Uterus (tissue), 4 donors: Measurements from ENCODE around the gene IFIT1B. TPM values are rescaled to one million over a fixed set of nuclear protein-coding genes. Genes with fewer than 3 reads are reported as not detected.
A peak's percentile ranks its signal among the peaks of the same experiment; 100 is the strongest.
"Not testable (repeated sequence)": the region's sequence is repeated elsewhere in the genome, so short reads cannot be mapped to it uniquely, and the experiment has no call there.

ENCODE experiments used
- DNase-seq, 2 donors: peaks; one replicate each; pipeline ENCODE4 v3.0.0-alpha.2; 2019 to 2020
- H3K27ac ChIP-seq, 2 donors: fragments of 200-600 bp; sonication (generic); 1 replicate in 1 of 2; 2 replicates in 1 of 2; pipeline ENCODE4 v1.5.1; 2016 to 2018
- H3K27me3 ChIP-seq, 2 donors: fragments of 200-600 bp; sonication (generic); one replicate each; pipeline ENCODE4 v1.5.1; 2018 to 2019; ENCODE audit warnings: control low read depth in 1 of 2
- H3K36me3 ChIP-seq, 2 donors: fragments of 200-600 bp; sonication (generic); one replicate each; pipeline ENCODE4 v1.5.1; 2019; ENCODE audit warnings: control low read depth in 1 of 2
- H3K4me1 ChIP-seq, 2 donors: fragments of 200-600 bp; sonication (generic); one replicate each; pipeline ENCODE4 v1.5.1; 2018 to 2019; ENCODE audit warnings: control low read depth in 1 of 2
- H3K4me3 ChIP-seq, 2 donors: fragments of 200-600 bp; sonication (generic); 1 replicate in 1 of 2; 2 replicates in 1 of 2; pipeline ENCODE4 v1.5.1; 2018 to 2019; ENCODE audit warnings: mild to moderate bottlenecking in 1 of 2
- H3K9me3 ChIP-seq, 2 donors: fragments of 200-600 bp; sonication (generic); one replicate each; pipeline ENCODE4 v1.5.1; 2019; ENCODE audit warnings: control low read depth in 1 of 2
- POLR2A ChIP-seq, 2 donors: fragments of 450-650 bp; IDR thresholded peaks; one replicate each; pipeline ENCODE4 v1.6.1; 2016; ENCODE audit warnings: antibody characterized with exemption in 2 of 2, mild to moderate bottlenecking in 1 of 2, moderate library complexity in 1 of 2
- intact Hi-C: fragments of 100-400 bp; cut with DNase I; formaldehyde crosslinking; loops from one replicate; pipeline ENCODE4 v1.15.1; 2023; ENCODE audit warnings: low total_unique reads
- total RNA-seq, 4 donors: library from RNA; depleted of rRNA in 3 of 4; stranded (reverse); fragments of >200 nt in 3 of 4; gene quantifications; one replicate each; pipeline versions ENCODE4 v1.1.0 to v1.2.4, GENCODE V29; 2014 to 2023
- TF ChIP-seq, protein P1 (sequence below), 4 experiments: fragments of 200-600 bp in 2 of 4; fragments of 450-650 bp in 2 of 4; sonication (generic) in 2 of 4; IDR thresholded peaks; one replicate each; pipeline ENCODE4 v1.5.1; 2016 to 2019; ENCODE audit warnings: antibody characterized with exemption in 4 of 4, mild to moderate bottlenecking in 2 of 4, moderate library complexity in 1 of 4
- donor health status: DM: yes; HTN: yes; CAD: no.

IFIT1B gene
- total RNA-seq, 4 donors from 2014 or later: 1.1 TPM; not detected in 3

DNA sequence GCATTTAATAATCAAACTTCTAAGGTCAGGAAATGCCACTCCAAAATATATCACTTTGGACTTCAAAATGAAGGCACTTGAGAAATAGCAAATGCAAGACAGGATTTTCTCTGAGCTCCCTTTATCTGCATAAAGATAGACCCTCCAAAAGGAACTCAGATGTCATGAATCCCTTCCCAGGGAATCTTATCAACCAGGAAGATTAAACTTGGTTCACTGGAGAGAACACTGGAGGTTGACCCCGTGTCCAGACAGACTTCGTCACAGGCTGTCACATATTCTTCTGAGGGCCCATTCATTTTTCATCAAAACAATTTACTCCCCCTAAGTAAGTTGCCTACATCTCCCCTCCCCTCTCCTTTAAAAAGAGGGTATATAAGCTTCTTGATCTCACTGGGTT, 28.9 kb upstream of the IFIT1B start:
- H3K9me3 ChIP-seq: no peaks in the 10 kb centered on the region
- TF ChIP-seq POLR2A (IDR thresholded peaks at IDR 0.05): no peak
- TF ChIP-seq, protein P1, sequence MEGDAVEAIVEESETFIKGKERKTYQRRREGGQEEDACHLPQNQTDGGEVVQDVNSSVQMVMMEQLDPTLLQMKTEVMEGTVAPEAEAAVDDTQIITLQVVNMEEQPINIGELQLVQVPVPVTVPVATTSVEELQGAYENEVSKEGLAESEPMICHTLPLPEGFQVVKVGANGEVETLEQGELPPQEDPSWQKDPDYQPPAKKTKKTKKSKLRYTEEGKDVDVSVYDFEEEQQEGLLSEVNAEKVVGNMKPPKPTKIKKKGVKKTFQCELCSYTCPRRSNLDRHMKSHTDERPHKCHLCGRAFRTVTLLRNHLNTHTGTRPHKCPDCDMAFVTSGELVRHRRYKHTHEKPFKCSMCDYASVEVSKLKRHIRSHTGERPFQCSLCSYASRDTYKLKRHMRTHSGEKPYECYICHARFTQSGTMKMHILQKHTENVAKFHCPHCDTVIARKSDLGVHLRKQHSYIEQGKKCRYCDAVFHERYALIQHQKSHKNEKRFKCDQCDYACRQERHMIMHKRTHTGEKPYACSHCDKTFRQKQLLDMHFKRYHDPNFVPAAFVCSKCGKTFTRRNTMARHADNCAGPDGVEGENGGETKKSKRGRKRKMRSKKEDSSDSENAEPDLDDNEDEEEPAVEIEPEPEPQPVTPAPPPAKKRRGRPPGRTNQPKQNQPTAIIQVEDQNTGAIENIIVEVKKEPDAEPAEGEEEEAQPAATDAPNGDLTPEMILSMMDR (IDR thresholded peaks at IDR 0.05): no peak
- no peaks in the 10 kb centered on the region for H3K36me3 ChIP-seq
- H3K4me3 ChIP-seq: no peak overlapping the region
- intact Hi-C loops: no loop called here
- H3K27ac ChIP-seq: peak overlapping the region; percentile 12 to 66
- DNase-seq: no peak
- no peaks in the 10 kb centered on the region for H3K27me3 ChIP-seq
- H3K4me1 ChIP-seq: peaks cover 0 to 21% of the 10 kb centered on the region in 2 donors

DNA sequence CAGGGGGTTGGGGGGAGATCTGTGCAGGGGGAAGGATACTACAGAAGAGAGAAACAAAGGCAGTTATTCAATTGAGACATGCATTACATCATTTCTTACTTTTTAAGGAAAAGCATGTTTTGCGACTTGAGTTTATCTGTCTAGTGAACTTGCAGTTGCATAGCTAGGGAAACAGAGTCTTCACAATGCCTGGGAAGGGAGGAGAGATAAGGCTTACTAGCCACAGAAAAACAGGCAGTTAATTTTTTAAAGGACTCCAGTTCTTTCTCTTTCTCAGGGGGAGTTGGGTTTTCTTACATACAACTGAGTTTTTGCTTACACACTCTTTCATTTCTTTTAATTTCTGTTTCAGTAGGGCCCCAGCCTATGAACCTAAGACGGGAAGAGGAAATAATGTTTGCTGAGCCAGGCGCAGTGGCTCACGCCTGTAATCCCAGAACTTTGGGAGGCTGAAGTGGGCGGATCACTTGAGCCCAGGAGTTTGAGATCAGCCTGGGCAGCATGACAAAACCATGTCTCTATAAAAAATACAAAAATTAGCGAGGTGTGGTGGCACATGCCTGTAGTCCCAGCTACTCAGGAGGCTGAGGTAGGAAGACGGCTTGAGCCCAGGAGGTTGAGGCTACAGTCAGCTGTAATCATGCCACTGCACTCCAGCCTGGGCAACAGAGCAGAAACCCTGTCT, 27.1 kb upstream of the IFIT1B start:
- Histone ChIP-seq H3K4me1 (peaks cover 0 to 21% of the 10 kb centered on the region in 2 donors), H3K27ac (peak overlapping the region; percentile 83 to 85)
- H3K27me3 ChIP-seq, H3K9me3 ChIP-seq, H3K36me3 ChIP-seq, intact Hi-C loops, H3K4me3 ChIP-seq: not testable (repeated sequence)
- peak in 1 of 2 donors; percentile 40 for DNase-seq

DNA sequence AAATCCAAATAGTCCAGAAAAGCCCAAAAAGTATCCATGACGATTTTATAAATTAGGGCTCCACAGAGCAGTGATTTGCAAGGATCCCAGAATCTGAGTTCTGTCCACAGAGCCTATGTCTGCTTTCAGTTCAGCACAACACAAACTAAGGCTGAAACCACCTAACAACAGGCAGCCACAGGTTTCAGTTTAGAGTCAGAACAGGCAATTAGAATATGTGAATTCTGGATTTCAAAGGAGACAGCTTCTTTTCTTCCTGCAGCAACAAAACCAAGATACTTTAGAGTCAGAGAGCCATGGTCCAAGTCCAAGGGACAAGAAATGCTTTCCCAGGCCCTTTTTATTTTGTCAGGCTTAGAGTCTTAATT, 26.5 kb upstream of the IFIT1B start:
- intact Hi-C loops: no loop called here
- Histone ChIP-seq H3K36me3 (no peaks in the 10 kb centered on the region), H3K9me3 (no peaks in the 10 kb centered on the region), H3K27ac (peak overlapping the region; percentile 83 to 85), H3K4me1 (peaks cover 0 to 21% of the 10 kb centered on the region in 2 donors), H3K4me3 (no peak overlapping the region), H3K27me3 (no peaks in the 10 kb centered on the region)
- DNase-seq: no peak
- TF ChIP-seq POLR2A (IDR thresholded peaks at IDR 0.05): no peak

DNA sequence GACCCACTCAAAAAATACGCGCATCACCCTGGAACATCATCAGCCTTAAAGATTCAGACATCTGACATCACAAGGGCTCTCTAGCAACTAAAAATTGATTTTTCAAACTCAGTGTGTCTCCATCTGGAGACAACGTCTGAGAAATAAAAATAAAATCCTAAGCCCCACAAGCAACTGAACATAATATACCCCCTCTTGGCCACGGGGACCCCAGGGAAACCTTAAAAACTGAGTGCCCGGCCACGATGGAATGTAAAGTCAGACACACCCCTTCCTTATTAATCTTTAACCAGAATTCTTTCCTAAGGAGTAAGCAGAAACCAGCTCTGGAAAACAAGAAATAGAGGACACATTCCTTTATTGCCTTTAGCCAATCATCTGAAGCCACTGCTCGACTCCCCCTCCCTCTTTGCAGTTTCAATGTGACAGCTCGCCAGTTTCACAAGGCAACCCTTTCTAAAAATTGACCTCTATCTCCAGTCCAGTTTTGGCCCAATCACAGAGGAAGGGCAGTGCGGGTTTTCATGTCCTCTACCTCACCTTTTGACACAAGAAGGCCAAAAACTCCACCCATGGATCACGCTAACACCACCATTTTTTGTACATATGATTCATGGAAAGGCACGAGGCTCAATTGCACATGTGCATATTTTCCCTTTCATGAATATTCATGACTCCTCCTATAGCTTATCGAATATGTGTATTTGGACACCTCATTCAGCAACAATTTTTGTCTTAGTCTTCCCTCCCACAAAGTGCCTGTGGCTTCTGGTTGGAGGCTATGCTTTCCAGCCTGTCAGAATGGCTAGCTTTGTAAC, 25.9 kb upstream of the IFIT1B start:
- peaks cover 0 to 21% of the 10 kb centered on the region in 2 donors for H3K4me1 ChIP-seq
- peak; percentile 31 to 34 for DNase-seq
- H3K36me3 ChIP-seq: no peaks in the 10 kb centered on the region
- no peaks in the 10 kb centered on the region for H3K9me3 ChIP-seq
- intact Hi-C loops: no loop called here
- H3K4me3 ChIP-seq: no peak overlapping the region
- H3K27ac ChIP-seq: peak overlapping the region; percentile 83 to 85
- TF ChIP-seq, protein P1 (IDR thresholded peaks at IDR 0.05): no peak
- no peak for TF ChIP-seq POLR2A (IDR thresholded peaks at IDR 0.05)
- H3K27me3 ChIP-seq: no peaks in the 10 kb centered on the region

DNA sequence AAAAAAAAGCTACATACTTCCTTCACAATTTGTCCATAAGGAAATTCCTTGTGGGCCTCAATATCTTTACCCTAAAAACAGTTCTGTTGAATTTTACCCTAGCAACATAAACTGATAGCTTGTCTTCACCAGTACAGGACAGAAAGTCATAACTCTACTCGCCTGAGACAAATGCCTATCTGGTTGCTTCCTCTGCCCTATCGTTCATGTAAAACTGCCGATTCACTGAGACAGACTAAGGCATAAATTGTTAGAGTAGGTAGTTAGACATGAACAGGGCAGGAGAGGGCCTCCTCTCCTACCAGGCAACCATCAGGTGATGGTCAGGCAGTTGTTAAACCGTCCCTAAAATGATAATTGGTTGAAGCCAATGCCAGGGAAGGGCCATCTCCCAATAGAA, 25.1 kb upstream of the IFIT1B start:
- intact Hi-C loops: no loop called here
- TF ChIP-seq POLR2A (IDR thresholded peaks at IDR 0.05): no peak
- TF ChIP-seq, protein P1 (IDR thresholded peaks at IDR 0.05): no peak
- no peak overlapping the region for H3K4me3 ChIP-seq
- H3K4me1 ChIP-seq: peaks cover 0 to 18% of the 10 kb centered on the region in 2 donors
- H3K9me3 ChIP-seq: no peaks in the 10 kb centered on the region
- DNase-seq: no peak
- H3K27me3 ChIP-seq: no peaks in the 10 kb centered on the region
- no peak overlapping the region for H3K27ac ChIP-seq
- H3K36me3 ChIP-seq: no peaks in the 10 kb centered on the region

DNA sequence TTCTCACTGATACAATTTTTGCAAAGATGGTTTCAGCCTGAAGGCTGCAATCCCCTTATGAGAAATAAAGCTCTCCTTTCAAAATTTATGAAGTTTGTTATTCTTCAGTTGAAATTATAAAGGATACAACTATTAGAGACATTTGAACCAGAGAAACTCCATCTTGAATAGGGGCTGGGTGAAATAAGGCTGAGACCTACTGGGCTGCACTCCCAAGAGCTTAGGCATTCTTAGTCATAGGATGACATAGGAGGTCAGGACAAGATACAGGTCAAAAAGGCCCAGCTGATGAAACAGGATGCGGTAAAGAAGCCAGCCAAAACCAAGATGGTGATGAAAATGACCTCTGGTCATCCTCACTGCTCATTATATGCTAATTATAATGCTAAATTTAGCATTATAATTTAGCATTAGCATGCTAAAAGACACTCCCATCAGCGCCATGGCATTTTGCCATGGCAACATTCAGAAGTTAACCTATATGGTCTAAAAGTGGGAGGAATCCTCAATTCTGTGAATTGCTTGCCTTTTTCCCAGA, 22.4 kb upstream of the IFIT1B start:
- H3K4me3 ChIP-seq: no peak overlapping the region
- no peak overlapping the region for H3K27ac ChIP-seq
- peaks cover 0 to 13% of the 10 kb centered on the region in 2 donors for H3K4me1 ChIP-seq
- no peaks in the 10 kb centered on the region for H3K9me3 ChIP-seq
- H3K27me3 ChIP-seq: no peaks in the 10 kb centered on the region
- intact Hi-C loops: no loop called here
- DNase-seq: no peak
- H3K36me3 ChIP-seq: no peaks in the 10 kb centered on the region
- TF ChIP-seq POLR2A (IDR thresholded peaks at IDR 0.05): no peak
- TF ChIP-seq, protein P1 (IDR thresholded peaks at IDR 0.05): no peak
